IPS DF 4.7 (cell line): ENCODE data around the gene ITIH4.

ENCODE experiments used
- DNase-seq: peaks from one replicate; pipeline ENCODE4 v3.0.0-alpha.2; 2013; ENCODE audit warnings: low spot score; ENCODE audit errors: extremely low read depth

Gene ITIH4

DNA sequence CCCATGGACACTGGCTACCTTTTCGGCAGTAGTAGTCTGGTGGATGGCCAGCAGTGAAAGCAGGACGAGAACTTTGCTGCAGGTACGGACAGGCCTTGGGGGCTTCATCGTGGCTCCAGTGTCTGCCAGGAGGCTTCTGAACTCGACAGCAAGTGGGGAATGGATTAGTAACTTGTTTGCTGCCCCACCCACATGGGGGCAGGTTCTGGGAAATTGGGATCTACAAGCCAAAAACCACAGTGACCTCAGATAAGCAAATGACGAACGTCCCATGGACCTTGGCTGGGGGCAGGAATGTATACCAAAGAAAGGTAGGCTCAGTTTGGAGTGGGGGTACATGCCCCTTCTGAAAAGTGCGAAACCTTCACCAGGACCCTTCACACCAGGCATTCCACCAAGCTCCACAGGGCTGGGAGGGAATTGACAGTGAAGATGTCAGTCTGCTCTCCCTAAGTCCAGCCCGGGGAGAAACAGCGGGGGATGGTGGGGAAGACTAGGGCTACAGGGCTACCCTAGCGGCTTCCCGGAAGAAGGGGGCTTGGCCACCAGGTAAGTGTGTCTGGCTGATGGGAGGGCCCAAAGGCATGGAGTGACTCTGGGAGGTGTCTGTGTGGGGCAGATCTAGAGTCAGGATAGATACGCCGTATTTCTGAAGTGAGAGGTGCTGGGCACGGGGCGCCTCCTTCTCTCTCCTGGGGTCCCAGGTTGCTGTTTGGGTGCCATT, at the start of gene ITIH4:
Gene ITIH4 (minus strand): TSS at position 138 of the 724 bp plus-strand sequence. CDS start 30 bp downstream, at position 108.
- no peak for DNase-seq

GRCh38 chr3:52880047-52880446, 49.6 kb upstream of the ITIH4 start:
- no peak for DNase-seq

DNA sequence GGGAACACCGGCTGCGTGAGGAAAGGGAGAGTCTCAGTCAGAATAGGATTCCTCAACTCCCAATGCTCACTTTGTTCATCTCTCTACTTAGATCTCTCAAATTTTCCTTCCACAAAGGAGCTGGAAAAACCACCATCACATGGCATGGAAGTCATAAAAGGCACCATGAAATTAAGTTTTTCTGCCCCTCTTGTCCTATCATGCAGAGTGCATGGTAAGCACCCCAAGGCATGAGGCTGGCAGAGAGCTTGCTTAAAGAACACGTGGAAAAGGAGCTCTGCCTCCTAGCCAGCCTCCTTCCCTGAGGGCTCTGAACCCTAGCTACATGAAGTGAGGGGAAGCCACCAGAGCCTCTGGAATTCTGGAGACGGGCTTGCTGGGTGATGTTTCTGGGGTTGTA, 49.1 kb upstream of the ITIH4 start:
- no peak for DNase-seq

GRCh38 chr3:52879090-52879489, 48.6 kb upstream of the ITIH4 start:
- no peak for DNase-seq

- DNase-seq, result no peak
Observed at GRCh38 chr3:52877085-52877484, 46.6 kb upstream of the ITIH4 start.

GRCh38 chr3:52874864-52875587, 44.6 kb upstream of the ITIH4 start:
- DNase-seq, result no peak

DNA sequence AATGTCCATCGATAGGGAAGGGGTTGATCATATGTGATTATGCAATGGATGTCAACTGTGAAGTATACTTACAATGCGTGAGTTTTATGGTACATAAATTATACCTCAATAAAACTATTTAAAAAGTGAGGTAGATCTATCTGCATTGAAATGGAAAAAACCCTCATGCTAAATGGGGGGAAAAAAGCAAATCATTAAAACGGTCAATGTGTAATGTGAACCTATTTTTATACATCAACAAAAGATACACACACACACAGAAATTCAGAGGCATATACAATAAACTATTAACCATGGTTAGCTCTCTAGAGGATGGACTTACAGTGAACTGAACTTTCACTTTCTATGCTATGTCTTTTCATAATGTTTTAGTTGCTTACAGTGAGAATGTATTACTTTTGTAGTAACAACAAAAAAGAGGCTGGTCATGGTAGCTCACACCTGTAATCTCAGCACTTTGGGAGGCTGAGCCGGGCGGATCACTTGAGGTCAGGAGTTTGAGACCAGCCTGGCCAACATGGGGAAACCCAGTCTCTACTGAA, 43.8 kb upstream of the ITIH4 start:
- no peak for DNase-seq

DNA sequence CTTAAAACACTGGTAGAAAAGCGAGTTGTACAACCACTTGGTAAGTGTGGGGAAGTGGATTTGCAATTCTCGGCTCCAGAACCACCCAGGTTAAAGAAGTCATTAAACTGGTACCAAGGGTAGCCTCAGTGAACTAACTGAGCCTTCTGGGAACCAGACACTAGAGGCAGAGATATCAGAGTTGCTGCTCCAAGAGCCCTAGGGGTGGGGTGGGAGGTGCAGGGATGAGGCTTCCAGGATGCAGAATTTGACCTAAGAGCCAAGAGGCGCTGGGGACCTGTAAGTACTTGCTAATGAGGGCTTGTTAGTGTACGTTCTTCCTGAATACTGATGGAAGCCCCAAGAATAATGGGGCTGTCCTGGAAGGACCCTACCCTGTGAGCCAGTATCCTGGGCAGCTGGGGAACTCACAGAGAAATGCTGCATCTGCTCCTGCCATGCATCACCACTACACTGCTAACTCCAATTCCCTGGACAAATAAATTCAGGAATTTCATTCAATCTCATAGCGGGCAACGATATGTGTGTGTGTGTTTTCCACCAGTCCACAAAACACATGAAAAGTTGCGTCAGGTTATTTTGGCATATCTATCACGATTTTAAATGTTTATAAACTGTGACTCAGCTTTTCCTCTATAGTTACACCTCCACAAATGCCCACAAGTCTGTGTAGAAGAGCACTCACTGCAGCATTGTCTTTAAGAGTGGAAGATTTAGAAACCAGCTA, 43.1 kb upstream of the ITIH4 start:
- DNase-seq, result no peak

DNA sequence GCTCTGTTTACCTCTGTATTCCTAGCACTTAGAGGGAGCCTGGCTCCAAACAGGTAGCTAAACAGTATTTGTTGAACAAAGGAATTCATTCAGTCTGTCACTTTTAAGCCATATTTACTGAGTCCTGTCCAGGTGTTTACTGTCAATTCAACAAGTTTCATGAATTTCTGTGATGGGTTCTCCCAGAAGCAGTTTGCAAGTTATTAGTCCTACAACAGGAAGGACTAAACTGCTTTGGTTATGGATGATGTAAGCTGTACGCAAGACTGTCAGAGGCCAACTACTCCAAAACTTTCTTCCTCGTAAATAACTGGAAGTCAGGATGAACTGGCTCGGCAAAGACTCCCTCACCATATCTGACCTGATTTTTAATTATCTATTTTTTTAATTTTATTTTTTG, 41.8 kb upstream of the ITIH4 start:
- DNase-seq, result no peak

DNA sequence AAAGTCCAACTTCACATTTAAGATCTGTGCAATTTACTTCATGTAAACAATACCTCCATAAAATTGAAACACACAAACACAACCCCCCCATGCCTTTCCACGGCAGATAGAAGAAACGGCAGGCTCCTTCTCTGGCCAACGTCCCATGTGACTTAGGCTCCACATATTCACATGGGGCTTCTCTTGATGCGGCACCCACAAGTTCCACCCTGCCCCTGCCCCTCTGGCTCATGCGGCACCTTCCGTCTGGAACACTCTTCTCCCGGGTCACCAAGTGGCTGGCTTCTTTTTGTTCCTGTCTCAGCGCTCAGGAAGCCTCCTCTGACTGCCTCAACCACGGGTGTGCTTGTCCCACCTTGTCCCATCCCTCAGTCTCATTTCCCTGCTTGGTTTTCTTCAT, 41.3 kb upstream of the ITIH4 start:
- DNase-seq, result no peak

DNA sequence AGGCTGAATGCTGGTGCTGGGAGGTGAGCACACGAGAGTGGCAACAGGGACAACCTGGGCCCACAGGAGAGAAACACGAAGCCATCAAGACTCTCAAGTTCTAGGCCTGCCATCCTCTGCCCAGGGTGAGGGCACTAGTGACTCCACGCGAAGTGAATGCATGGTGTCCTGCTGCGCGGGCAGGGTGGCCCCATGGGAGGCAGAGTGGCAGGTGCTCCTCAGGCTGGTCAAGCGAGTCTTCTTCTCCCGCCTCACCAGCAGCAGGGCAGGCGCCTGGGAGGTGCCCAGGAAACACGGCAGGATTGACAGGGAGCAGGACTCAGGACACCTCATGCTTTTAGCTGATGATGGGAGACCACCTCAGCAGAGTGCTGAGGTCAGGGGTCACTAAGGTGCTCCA, 40.0 kb upstream of the ITIH4 start:
- DNase-seq, result no peak

- no peak for DNase-seq
Observed at GRCh38 chr3:52866427-52866826, 36.0 kb upstream of the ITIH4 start.

- DNase-seq, result no peak
Observed at GRCh38 chr3:52865994-52866393, 35.5 kb upstream of the ITIH4 start.

DNA sequence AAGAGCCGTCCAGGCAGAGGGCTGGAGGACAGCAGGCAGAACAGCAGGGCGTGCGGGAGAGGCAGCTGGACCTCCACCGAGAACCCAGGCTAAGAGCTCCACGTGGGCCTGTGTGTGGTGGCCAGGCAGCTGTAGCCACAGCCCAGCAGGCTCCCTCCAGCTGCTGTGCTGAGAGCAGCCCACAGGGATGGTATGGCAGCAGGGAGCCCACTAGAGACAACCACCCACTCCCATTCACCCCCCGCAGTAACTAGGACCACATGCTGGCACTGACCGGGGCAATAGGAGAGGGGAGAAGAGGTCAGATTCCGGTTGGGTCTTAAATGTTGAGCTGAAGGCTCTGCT, 29.9 kb upstream of the ITIH4 start:
- DNase-seq, result no peak

DNA sequence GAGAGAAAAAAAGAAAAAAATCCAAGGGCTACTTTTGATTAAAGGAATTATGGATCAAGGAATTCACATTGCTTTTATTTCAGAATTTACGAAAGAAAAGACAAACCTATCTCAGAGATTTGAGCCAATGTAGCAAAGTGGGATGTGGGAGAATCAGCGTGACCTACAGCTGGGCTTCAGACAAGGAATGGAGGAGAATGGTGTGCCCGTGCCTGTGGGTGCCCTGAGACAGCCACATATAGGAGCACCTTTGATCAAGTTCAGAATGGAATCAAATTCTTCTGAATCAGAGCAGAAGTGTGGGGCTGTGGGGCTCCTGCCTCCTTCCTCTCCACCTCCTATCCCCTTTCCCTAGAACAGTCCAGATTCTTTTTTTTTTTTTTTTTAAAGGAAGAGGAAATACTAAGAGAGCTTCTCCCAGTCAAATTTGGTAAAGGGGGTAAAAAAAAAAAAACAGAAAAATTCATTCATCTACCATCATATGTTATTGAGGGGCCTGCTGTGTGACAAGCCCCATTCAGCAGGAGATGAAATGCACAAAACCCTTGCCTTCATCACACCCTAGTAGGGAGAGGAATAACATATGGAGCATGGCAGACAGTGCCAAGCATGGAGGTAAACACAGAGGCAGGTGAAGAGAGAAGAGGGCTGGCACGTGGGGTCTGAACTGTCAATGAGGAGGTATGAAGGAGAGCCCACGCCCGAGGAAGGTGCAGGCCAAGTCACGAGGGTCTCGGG, 29.4 kb upstream of the ITIH4 start:
- no peak for DNase-seq

GRCh38 chr3:52857864-52858263, 27.4 kb upstream of the ITIH4 start:
- no peak for DNase-seq

GRCh38 chr3:52857133-52857532, 26.7 kb upstream of the ITIH4 start:
- DNase-seq, result no peak

GRCh38 chr3:52856666-52857065, 26.2 kb upstream of the ITIH4 start:
- DNase-seq, result no peak

DNA sequence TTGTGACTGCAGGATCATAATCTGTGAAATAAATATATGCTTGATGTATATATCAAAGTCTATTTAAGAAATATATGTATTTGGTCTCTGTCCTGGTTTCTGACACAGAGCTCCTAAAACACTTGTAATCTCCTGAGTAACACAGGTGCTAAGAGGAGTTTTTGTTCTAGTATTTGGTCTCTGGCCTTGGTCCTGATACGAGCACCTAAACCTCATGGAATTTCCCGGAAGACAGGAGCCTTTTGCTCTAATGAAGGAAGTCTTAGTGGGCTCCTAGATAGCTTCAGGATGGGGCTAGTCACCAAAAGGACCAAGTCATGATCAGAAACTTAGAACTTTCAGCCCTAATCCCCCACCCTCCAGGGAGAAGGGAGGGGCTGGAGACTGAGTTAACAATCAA, 23.5 kb upstream of the ITIH4 start:
- no peak for DNase-seq

DNA sequence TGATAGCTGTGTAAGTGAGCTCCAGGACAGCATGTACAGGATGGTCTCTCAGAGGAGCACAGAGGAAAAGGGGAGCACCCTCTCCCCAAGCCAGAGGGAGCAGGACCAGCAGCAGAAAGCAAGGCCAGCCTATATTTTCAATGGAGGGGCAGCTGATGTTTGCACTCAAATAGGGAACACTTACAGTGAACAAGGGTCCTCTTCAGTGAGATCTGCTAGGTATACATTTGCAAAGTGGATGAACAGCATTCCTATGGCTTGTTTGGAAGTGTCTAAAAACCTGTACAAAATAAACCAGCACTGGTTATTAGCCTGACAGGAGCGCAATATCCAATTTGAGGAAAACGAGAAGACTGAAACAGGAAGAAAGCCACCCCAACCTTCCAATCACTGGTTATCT, 21.9 kb upstream of the ITIH4 start:
- DNase-seq, result no peak

GRCh38 chr3:52851348-52851747, 20.9 kb upstream of the ITIH4 start:
- DNase-seq, result peak; percentile 36

DNA sequence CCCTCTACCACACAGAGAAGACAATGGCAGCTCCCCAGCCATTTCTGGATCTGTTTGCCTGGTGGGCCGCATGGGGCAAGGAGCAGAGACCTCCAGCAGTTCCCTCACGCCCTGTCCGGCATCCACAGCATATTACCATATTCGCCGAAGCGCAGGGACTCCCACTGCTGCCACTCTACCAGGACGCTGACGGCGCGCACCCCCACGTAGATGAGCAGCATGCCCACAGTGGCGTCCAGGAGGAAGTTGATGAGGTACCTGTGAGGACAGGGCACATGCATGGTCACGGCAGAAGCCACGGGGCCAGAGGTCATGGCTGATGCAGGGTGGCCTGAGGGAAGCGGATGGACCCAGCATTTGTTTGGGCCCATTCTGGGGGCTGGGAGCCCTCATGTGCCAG, 19.2 kb upstream of the ITIH4 start:
- DNase-seq, result no peak
